Loucy (cell line): ENCODE results near the gene WSB2.

Experiments used
- H2AFZ ChIP-seq: fragments of 200-600 bp; sonication (generic); 2 replicates; pipeline ENCODE4 v1.6.0; 2016; ENCODE audit warnings: antibody characterized with exemption, mild to moderate bottlenecking, low read length, moderate library complexity
- H3F3A ChIP-seq: fragments of 200-600 bp; 2 replicates; pipeline ENCODE4 v1.6.0; 2016; ENCODE audit warnings: antibody characterized with exemption, low read depth, mild to moderate bottlenecking
- H3K27me3 ChIP-seq: fragments of 200-600 bp; sonication (generic); 2 replicates; pipeline ENCODE4 v1.6.1; 2014; ENCODE audit warnings: low read length, mild to moderate bottlenecking; ENCODE audit not compliant: insufficient read depth, poor library complexity, severe bottlenecking
- H3K36me3 ChIP-seq: fragments of 200-600 bp; sonication (generic); 2 replicates; pipeline ENCODE4 v1.6.1; 2016; ENCODE audit warnings: low read length; ENCODE audit not compliant: insufficient read depth
- H3K4me1 ChIP-seq: fragments of 200-600 bp; sonication (generic); 2 replicates; pipeline ENCODE4 v1.5.1; 2014; ENCODE audit warnings: low read length, mild to moderate bottlenecking; ENCODE audit not compliant: insufficient read depth, poor library complexity, severe bottlenecking
- H3K4me2 ChIP-seq: fragments of 200-600 bp; sonication (generic); 2 replicates; pipeline ENCODE4 v1.6.0; 2014; ENCODE audit warnings: antibody characterized with exemption, low read length, low read depth, mild to moderate bottlenecking; ENCODE audit not compliant: poor library complexity, severe bottlenecking
- H3K4me3 ChIP-seq: fragments of 200-600 bp; sonication (generic); 2 replicates; pipeline ENCODE4 v1.5.1; 2014; ENCODE audit warnings: low read length, mild to moderate bottlenecking, mixed read lengths; ENCODE audit not compliant: poor library complexity, severe bottlenecking
- H3K79me2 ChIP-seq: fragments of 200-600 bp; sonication (generic); 2 replicates; pipeline ENCODE4 v1.6.1; 2014; ENCODE audit warnings: low read length; ENCODE audit not compliant: insufficient read depth
- H3K9ac ChIP-seq: fragments of 200-600 bp; sonication (generic); 2 replicates; pipeline ENCODE4 v1.6.0; 2014; ENCODE audit warnings: mild to moderate bottlenecking, low read depth, low read length, moderate library complexity; ENCODE audit not compliant: poor library complexity, severe bottlenecking
- H3K9me2 ChIP-seq: fragments of 200-600 bp; sonication (generic); replicated peaks from 2 replicates; pipeline ENCODE4 v1.6.1; 2016; ENCODE audit warnings: low read depth, low read length, mixed read lengths
- H3K9me3 ChIP-seq: fragments of 200-600 bp; sonication (generic); 2 replicates; pipeline ENCODE4 v1.6.1; 2014; ENCODE audit warnings: mild to moderate bottlenecking, antibody characterized with exemption, low read length, low read depth; ENCODE audit not compliant: insufficient read depth
- H4K20me1 ChIP-seq: fragments of 200-600 bp; sonication (generic); 2 replicates; pipeline ENCODE4 v1.6.0; 2014; ENCODE audit warnings: antibody characterized with exemption, low read length, mild to moderate bottlenecking; ENCODE audit not compliant: insufficient read depth, poor library complexity, severe bottlenecking
- CTCF ChIP-seq: fragments of 200-600 bp; sonication (generic); conservative IDR thresholded peaks from 2 replicates; pipeline ENCODE4 v1.5.1; 2014; ENCODE audit warnings: mild to moderate bottlenecking, antibody characterized with exemption, low read length
- EZH2phosphoT487 ChIP-seq: fragments of 200-600 bp; IDR thresholded peaks from 2 replicates; pipeline ENCODE4 v1.6.1; 2018; ENCODE audit warnings: antibody characterized with exemption, mild to moderate bottlenecking, moderate library complexity, borderline replicate concordance

The WSB2 gene

GRCh38 chr12:118052324-118053070 is 8.5 kb downstream of the WSB2 start:
- Histone ChIP-seq H3K9ac (no peak overlapping the region), H3K4me2 (no peak overlapping the region), H3K27me3 (no peaks in the 10 kb centered on the region), H3F3A (0 out of 2 replicates have a peak, but pooled peaks cover 5% of the 10 kb centered on the region), H3K4me3 (no peak overlapping the region), H3K4me1 (no peaks in the 10 kb centered on the region), H4K20me1 (no peaks in the 10 kb centered on the region), H3K79me2 (no peaks in the 10 kb centered on the region), H3K36me3 (0 out of 2 replicates have a peak, but pooled peaks cover 2% of the 10 kb centered on the region), H3K9me3 (no peaks in the 10 kb centered on the region), H2AFZ (no peak overlapping the region), H3K9me2 (no peaks in the 10 kb centered on the region)
- TF ChIP-seq EZH2phosphoT487: no peak
- TF ChIP-seq CTCF: no peak

- H3K27me3 ChIP-seq: no peaks in the 10 kb centered on the region
- no peaks in the 10 kb centered on the region for H3K79me2 ChIP-seq
- H3K4me3 ChIP-seq: no peak overlapping the region
- no peak overlapping the region for H3K9ac ChIP-seq
- TF ChIP-seq CTCF: no peak
- TF ChIP-seq EZH2phosphoT487: no peak
- 0 out of 2 replicates have a peak, but pooled peaks cover 2% of the 10 kb centered on the region for H3K36me3 ChIP-seq
- H3K4me2 ChIP-seq: no peak overlapping the region
- H2AFZ ChIP-seq: no peak overlapping the region
- no peaks in the 10 kb centered on the region for H3K9me3 ChIP-seq
- no peaks in the 10 kb centered on the region for H3K9me2 ChIP-seq
- H3F3A ChIP-seq: 0 out of 2 replicates have a peak, but pooled peaks cover 3% of the 10 kb centered on the region
- no peaks in the 10 kb centered on the region for H4K20me1 ChIP-seq
- H3K4me1 ChIP-seq: no peaks in the 10 kb centered on the region
These were observed 9.7 kb downstream of the WSB2 start for GRCh38 chr12:118050972-118051910.

GRCh38 chr12:118046430-118046829 is 14.5 kb downstream of the WSB2 start:
- Histone ChIP-seq H3K4me3 (no peak overlapping the region), H3K9me3 (no peaks in the 10 kb centered on the region), H3K36me3 (peaks cover 27% of the 10 kb centered on the region; the same call in 1 of the 2 replicates), H3K9me2 (no peaks in the 10 kb centered on the region), H2AFZ (no peak overlapping the region), H4K20me1 (no peaks in the 10 kb centered on the region), H3K27me3 (no peaks in the 10 kb centered on the region), H3F3A (no peaks in the 10 kb centered on the region), H3K9ac (no peak overlapping the region), H3K79me2 (no peaks in the 10 kb centered on the region), H3K4me2 (no peak overlapping the region), H3K4me1 (no peaks in the 10 kb centered on the region)
- TF ChIP-seq EZH2phosphoT487: no peak
- TF ChIP-seq CTCF: no peak
